NCI-H2081 treated with DMSO at 0.1 percent for 48 hours (cell line): ENCODE results near the gene CISTR.
A peak's percentile ranks its signal among the peaks of the same experiment; 100 is the strongest.
"Not testable (repeated sequence)": the region's sequence is repeated elsewhere in the genome, so short reads cannot be mapped to it uniquely, and the experiment has no call there.

Source experiments
- DNase-seq: peaks from one replicate; lab custom pipeline; 2025; lab: John Stamatoyannopoulos, UW

CISTR gene

GRCh38 chr12:53762793-53763192 is 11.0 kb upstream of the CISTR start:
- DNase-seq, result not testable (repeated sequence)

- no peak for DNase-seq
Measured at GRCh38 chr12:53761306-53761705, 9.5 kb upstream of the CISTR start.

GRCh38 chr12:53759261-53759660 is 7.5 kb upstream of the CISTR start:
- DNase-seq, result no peak

GRCh38 chr12:53758730-53759103 is 6.9 kb upstream of the CISTR start:
- DNase-seq, result no peak

GRCh38 chr12:53758081-53758729 is 6.4 kb upstream of the CISTR start:
- no peak for DNase-seq

- no peak for DNase-seq
Measured at GRCh38 chr12:53757101-53757770, 5.5 kb upstream of the CISTR start.

- no peak for DNase-seq
Measured at GRCh38 chr12:53756300-53757100, 4.7 kb upstream of the CISTR start.

GRCh38 chr12:53755893-53756292 is 4.1 kb upstream of the CISTR start:
- no peak for DNase-seq

- no peak for DNase-seq
Measured at GRCh38 chr12:53755451-53755891, 3.7 kb upstream of the CISTR start.

GRCh38 chr12:53754633-53755264 is 3.0 kb upstream of the CISTR start:
- no peak for DNase-seq

GRCh38 chr12:53754188-53754585 is 2.4 kb upstream of the CISTR start:
- no peak for DNase-seq

- DNase-seq, result no peak
Measured at GRCh38 chr12:53752621-53753020, 842 bp upstream of the CISTR start.

- DNase-seq, result no peak
Measured at GRCh38 chr12:53752192-53752601, 418 bp upstream of the CISTR start.

- no peak for DNase-seq
Measured at GRCh38 chr12:53750812-53751335, 905 bp downstream of the CISTR start.

- DNase-seq, result no peak
Measured at GRCh38 chr12:53749986-53750811, 1.6 kb downstream of the CISTR start.

- DNase-seq, result no peak
Measured at GRCh38 chr12:53748072-53748840, 3.5 kb downstream of the CISTR start.

GRCh38 chr12:53747095-53747494 is 4.7 kb downstream of the CISTR start:
- no peak for DNase-seq

- DNase-seq, result peak; percentile 45
Measured at GRCh38 chr12:53746592-53747092, 5.1 kb downstream of the CISTR start.

- no peak for DNase-seq
Measured at GRCh38 chr12:53744751-53745150, 7.0 kb downstream of the CISTR start.

- DNase-seq, result no peak
Measured at GRCh38 chr12:53744130-53744441, 7.7 kb downstream of the CISTR start.
